GM19463 (cell line): ENCODE results near the gene KAT2B.

Experiments used
- ATAC-seq: cut with Tn5 transposase; IDR thresholded peaks from one replicate; pipeline ENCODE4 v1.9.1; 2021; ENCODE audit warnings: mild to moderate bottlenecking, moderate library complexity; ENCODE audit not compliant: unreplicated experiment

The KAT2B gene

GRCh38 chr3:20095470-20095869 is 55.2 kb downstream of the KAT2B start:
- no peak for ATAC-seq

- ATAC-seq = no peak
These were observed 56.0 kb downstream of the KAT2B start for GRCh38 chr3:20096135-20096685.

- ATAC-seq = no peak
These were observed 56.8 kb downstream of the KAT2B start for GRCh38 chr3:20097015-20097414.

GRCh38 chr3:20099060-20099459 is 58.8 kb downstream of the KAT2B start:
- ATAC-seq = no peak

- no peak for ATAC-seq
These were observed 59.9 kb downstream of the KAT2B start for GRCh38 chr3:20100151-20100550.

- no peak for ATAC-seq
These were observed 60.8 kb downstream of the KAT2B start for GRCh38 chr3:20101041-20101440.

- ATAC-seq = peak; percentile 23
These were observed 63.5 kb downstream of the KAT2B start for GRCh38 chr3:20103731-20104130.

GRCh38 chr3:20104167-20104661 is 64.0 kb downstream of the KAT2B start:
- peak; percentile 79 for ATAC-seq

GRCh38 chr3:20105513-20106280 is 65.5 kb downstream of the KAT2B start:
- ATAC-seq = no peak

- ATAC-seq = no peak
These were observed 67.5 kb downstream of the KAT2B start for GRCh38 chr3:20107722-20108121.

GRCh38 chr3:20108869-20109268 is 68.6 kb downstream of the KAT2B start:
- no peak for ATAC-seq

- ATAC-seq = no peak
These were observed 70.6 kb downstream of the KAT2B start for GRCh38 chr3:20110826-20111225.

- no peak for ATAC-seq
These were observed 71.6 kb downstream of the KAT2B start for GRCh38 chr3:20111836-20112235.

GRCh38 chr3:20121088-20121487 is 80.8 kb downstream of the KAT2B start:
- no peak for ATAC-seq

- no peak for ATAC-seq
These were observed 82.9 kb downstream of the KAT2B start for GRCh38 chr3:20123131-20123652.

GRCh38 chr3:20125289-20125688 is 85.0 kb downstream of the KAT2B start:
- ATAC-seq = no peak

GRCh38 chr3:20125897-20126296 is 85.7 kb downstream of the KAT2B start:
- ATAC-seq = peak; percentile 99

GRCh38 chr3:20128358-20128757 is 88.1 kb downstream of the KAT2B start:
- no peak for ATAC-seq

GRCh38 chr3:20130106-20130505 is 89.9 kb downstream of the KAT2B start:
- no peak for ATAC-seq

- no peak for ATAC-seq
These were observed 96.0 kb downstream of the KAT2B start for GRCh38 chr3:20136231-20136630.

- ATAC-seq = no peak
These were observed 97.4 kb downstream of the KAT2B start for GRCh38 chr3:20137647-20138046.

- ATAC-seq = no peak
These were observed 100.6 kb downstream of the KAT2B start for GRCh38 chr3:20140881-20141280.
